A549 treated with Mapracorat at 1 μM for 4 hours (cell line): Measurements from ENCODE around the gene PPFIBP2. TPM values are rescaled to one million over a fixed set of nuclear protein-coding genes. Genes with fewer than 3 reads are reported as not detected.

Experiments used
- total RNA-seq: library from RNA; stranded (reverse); fragments of 200-300 nt; extraction: Qiagen RNA extraction; gene quantifications from 5 replicates; pipeline ENCODE4 v1.2.3, GENCODE V29; 2022

The PPFIBP2 gene
- 9.2 to 12.4 TPM (median 11.0 TPM) in 5 replicates for total RNA-seq

GRCh38 chr11:7513234-7514098, at the start of gene PPFIBP2:
TSS of gene PPFIBP2 (plus strand) at chr11:7513999. CDS start at chr11:7549476, 35,477 bp downstream.

GRCh38 chr11:7485186-7486097, 28.4 kb upstream of the PPFIBP2 start, which contains the start of gene OLFML1:
TSS of gene OLFML1 (plus strand) at chr11:7485506. CDS start at chr11:7485876, 370 bp downstream.

GRCh38 chr11:7672960-7673723, 159.3 kb downstream of the PPFIBP2 start, which contains the start of gene CYB5R2:
TSS of gene CYB5R2 (minus strand) at chr11:7673500. CDS start at chr11:7672825, 675 bp downstream.

Other genes starting within 250 kb of the PPFIBP2 start
- 0.08 TPM in 1 of 5 replicates, not detected in the others for gene OLFML1, start 28.5 kb upstream of the PPFIBP2 start, total RNA-seq
- gene CYB5R2, start 159.5 kb downstream of the PPFIBP2 start, total RNA-seq: 4.3 to 5.5 TPM (median 4.9 TPM) in 5 replicates
- not detected in 5 replicates for gene OVCH2, start 192.5 kb downstream of the PPFIBP2 start, total RNA-seq